A673 (cell line): ENCODE measurements around the gene PRKCB. TPM values are rescaled to one million over a fixed set of nuclear protein-coding genes. Genes with fewer than 3 reads are reported as not detected.
A peak's percentile ranks its signal among the peaks of the same experiment; 100 is the strongest.

ENCODE experiments used
- BruUV-seq: library from RNA; stranded (reverse); fragments of 400-500 nt; replicated peaks from 2 replicates; lab custom pipeline; 2021; lab: Mats Ljungman, UMichigan
- CTCF ChIA-PET: fragments of 300-600 bp; sonication (Branson Sonifier 250); formaldehyde crosslinking; loops from one replicate; lab custom pipeline; 2022; ENCODE audit warnings: antibody characterized with exemption; lab: Charles Lee
- POLR2A ChIA-PET: fragments of 300-600 bp; sonication (Branson Sonifier 250); formaldehyde crosslinking; loops from one replicate; lab custom pipeline; 2022; ENCODE audit warnings: antibody characterized with exemption; ENCODE audit not compliant: low non-redundant PET; lab: Charles Lee
- DNase-seq: peaks from one replicate; pipeline ENCODE4 v3.0.0-alpha.2; 2015; ENCODE audit warnings: low spot score
- H3K27ac ChIP-seq: fragments of 200-600 bp; sonication (generic); 2 replicates; pipeline ENCODE4 v1.5.1; 2016; ENCODE audit warnings: mixed run types, low read depth, mild to moderate bottlenecking, mixed read lengths, antibody characterized with exemption, low read length; ENCODE audit not compliant: poor library complexity, severe bottlenecking
- H3K27me3 ChIP-seq: fragments of 200-600 bp; sonication (generic); replicated peaks from 2 replicates; pipeline ENCODE4 v1.6.1; 2017; ENCODE audit warnings: mixed run types, low read depth, mild to moderate bottlenecking, mixed read lengths, antibody characterized with exemption, low read length; ENCODE audit not compliant: insufficient read depth, poor library complexity
- H3K36me3 ChIP-seq: fragments of 200-600 bp; sonication (generic); 2 replicates; pipeline ENCODE4 v1.6.1; 2016; ENCODE audit warnings: mixed run types, mild to moderate bottlenecking, mixed read lengths, antibody characterized with exemption, low read length; ENCODE audit not compliant: insufficient read depth, poor library complexity, severe bottlenecking
- H3K4me1 ChIP-seq: fragments of 200-600 bp; sonication (generic); 2 replicates; pipeline ENCODE4 v1.6.1; 2017; ENCODE audit warnings: mixed run types, mild to moderate bottlenecking, mixed read lengths, antibody characterized with exemption, low read length; ENCODE audit not compliant: insufficient read depth, poor library complexity, severe bottlenecking
- H3K4me3 ChIP-seq: fragments of 200-600 bp; sonication (generic); 2 replicates; pipeline ENCODE4 v1.5.1; 2016; ENCODE audit warnings: low read depth, mixed run types, mild to moderate bottlenecking, mixed read lengths, low read length; ENCODE audit not compliant: poor library complexity, severe bottlenecking
- H3K9me3 ChIP-seq: fragments of 200-600 bp; sonication (generic); 2 replicates; pipeline ENCODE4 v1.6.1; 2016; ENCODE audit warnings: mixed run types, low read depth, mild to moderate bottlenecking, mixed read lengths, antibody characterized with exemption, low read length; ENCODE audit not compliant: poor library complexity, severe bottlenecking
- CTCF ChIP-seq: fragments of 300-800, 200-600 bp; sonication (generic); conservative IDR thresholded peaks from 2 replicates; pipeline ENCODE4 v1.5.1; 2017; ENCODE audit warnings: low read depth, mild to moderate bottlenecking, antibody characterized with exemption, low read length, moderate library complexity, mixed read lengths
- EZH2 ChIP-seq: fragments of 200-600 bp; sonication (generic); IDR thresholded peaks from 2 replicates; pipeline ENCODE4 v1.6.1; 2017; ENCODE audit warnings: borderline replicate concordance, low read depth, mild to moderate bottlenecking, mixed read lengths, antibody characterized with exemption, low read length; ENCODE audit not compliant: poor library complexity, severe bottlenecking
- intact Hi-C: fragments of 100-400 bp; cut with micrococcal nuclease; formaldehyde crosslinking; loops from one replicate; pipeline ENCODE4 v1.10.0; 2022; ENCODE audit not compliant: unreplicated experiment
- total RNA-seq: library from RNA; stranded (reverse); gene quantifications from 2 replicates; pipeline ENCODE4 v1.2.3, GENCODE V29; 2021

PRKCB gene
- total RNA-seq, 1 experiment from 2014 or later: 171 TPM

GRCh38 chr16:23952128-23952970, 116.6 kb downstream of the PRKCB start:
- no peak for TF ChIP-seq CTCF
- TF ChIP-seq EZH2: no peak
- intact Hi-C loops: loop anchor here (2.0 to 5.0 kb wide), 3 partner anchors 14 to 60 kb away; no protein-coding TSS in a partner anchor
- Histone ChIP-seq H3K9me3 (no peaks in the 10 kb centered on the region), H3K36me3 (no peaks in the 10 kb centered on the region), H3K27ac (peak overlapping the region; percentile 94), H3K4me3 (peak overlapping the region; percentile 19), H3K27me3 (no peaks in the 10 kb centered on the region), H3K4me1 (peaks cover 61% of the 10 kb centered on the region)
- peak; percentile 92 for DNase-seq
- BruUV-seq: no TSS peak
- CTCF ChIA-PET: interaction anchor here (0.6 to 1.6 kb wide), 5 partner anchors 14 to 224 kb away, joined by 3 to 7 read pairs (median 5); no protein-coding TSS in a partner anchor
- POLR2A ChIA-PET: interaction anchor here (0.6 to 0.9 kb wide), 3 partner anchors 13 to 97 kb away, joined by 3 to 6 read pairs (median 3); no protein-coding TSS in a partner anchor

GRCh38 chr16:23952971-23953300, 117.2 kb downstream of the PRKCB start:
- Histone ChIP-seq H3K4me3 (no peak overlapping the region), H3K27ac (peak overlapping the region; percentile 94), H3K4me1 (peaks cover 55% of the 10 kb centered on the region), H3K36me3 (no peaks in the 10 kb centered on the region), H3K27me3 (no peaks in the 10 kb centered on the region), H3K9me3 (no peaks in the 10 kb centered on the region)
- no peak for DNase-seq
- TF ChIP-seq EZH2 (no peak), CTCF (no peak)
- intact Hi-C loops: loop anchor here (2.0 to 5.0 kb wide), 3 partner anchors 14 to 59 kb away; no protein-coding TSS in a partner anchor
- no TSS peak for BruUV-seq
- ChIA-PET POLR2A (interaction anchor here (0.6 to 0.9 kb wide), 2 partner anchors 12 to 98 kb away, joined by 3 read pairs; no protein-coding TSS in a partner anchor), CTCF (interaction anchor here (0.6 to 1.6 kb wide), 5 partner anchors 14 to 225 kb away, joined by 3 to 7 read pairs (median 5); no protein-coding TSS in a partner anchor)

- POLR2A ChIA-PET: no interaction called here
- peak overlapping the region; percentile 94 for H3K27ac ChIP-seq
- intact Hi-C loops: loop anchor here (2.0 to 5.0 kb wide), 3 partner anchors 13 to 59 kb away; no protein-coding TSS in a partner anchor
- no peak for DNase-seq
- no peaks in the 10 kb centered on the region for H3K27me3 ChIP-seq
- CTCF ChIA-PET: no interaction called here
- H3K36me3 ChIP-seq: no peaks in the 10 kb centered on the region
- TF ChIP-seq EZH2 (no peak), CTCF (no peak)
- no peaks in the 10 kb centered on the region for H3K9me3 ChIP-seq
- BruUV-seq: no TSS peak
- H3K4me1 ChIP-seq: peaks cover 54% of the 10 kb centered on the region
- no peak overlapping the region for H3K4me3 ChIP-seq
Measured at GRCh38 chr16:23953476-23953875, 117.7 kb downstream of the PRKCB start.
